Measurements from ENCODE around the gene CCDC28A.
A peak's percentile ranks its signal among the peaks of the same experiment; 100 is the strongest.

Gene CCDC28A

DNA sequence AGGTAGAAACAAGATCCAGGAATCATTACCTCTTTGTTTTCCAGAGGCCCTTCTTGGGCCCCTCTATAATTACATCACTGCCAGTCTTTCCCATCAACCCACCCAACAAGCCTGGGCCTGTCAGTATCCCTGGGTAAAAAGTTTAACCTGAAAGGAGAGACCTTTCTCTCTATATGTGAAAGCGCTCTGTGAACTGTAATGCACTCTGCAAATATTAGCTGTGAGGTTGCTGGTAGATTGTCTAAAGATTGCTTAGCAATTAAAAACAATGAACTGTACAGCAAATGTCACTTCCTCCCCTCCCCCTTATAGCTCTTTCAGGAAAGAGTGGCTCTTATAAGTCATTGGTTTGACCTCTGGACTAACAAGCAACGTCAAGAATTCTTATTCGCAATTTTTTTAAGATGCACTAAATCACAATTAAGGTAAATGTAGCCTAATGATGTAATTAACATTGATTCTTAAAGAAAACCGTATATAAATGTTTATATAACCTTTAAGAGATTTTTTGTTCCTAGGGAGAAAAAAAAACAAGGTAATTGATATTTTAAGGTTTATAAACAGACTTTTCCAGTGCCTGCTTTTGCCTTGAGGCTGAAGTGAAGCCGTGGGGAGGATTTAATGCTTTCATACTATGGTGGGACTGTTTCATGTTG lies 40.7 kb downstream of the CCDC28A start:
- H3K36me3 ChIP-seq (ENCODE audit: control insufficient read depth in 2 of 2, insufficient read depth in 1 of 2, low read length in 2 of 2), result no peaks in the 10 kb centered on the region
- H3K4me1 ChIP-seq (ENCODE audit: control insufficient read depth, insufficient read depth, low read length), result peaks cover 13% of the 10 kb centered on the region
- POLR2A ChIA-PET, result interaction anchor here (0.6 to 0.7 kb wide), 2 partner anchors 391 to 894 kb away, joined by 3 to 9 read pairs; no protein-coding TSS in a partner anchor
- H3K4me3 ChIP-seq (ENCODE audit: low read depth, low read length), result no peak overlapping the region
- no peaks in the 10 kb centered on the region for H3K9me3 ChIP-seq (ENCODE audit: control insufficient read depth, insufficient read depth, low read depth, low read length)
- CTCF ChIA-PET, result interaction anchor here (0.5 to 3.1 kb wide), 5 partner anchors 13 to 556 kb away, joined by 3 to 26 read pairs (median 4); partner anchors contain the start of gene REPS1
- peak overlapping the region; percentile 78 for H3K27ac ChIP-seq (ENCODE audit: extremely low read depth, low read depth, low read length)
- TF ChIP-seq ZNF843 (tag by site-specific recombination; IDR thresholded peaks at IDR 0.05) (0 out of 2 replicates have a peak, but pooled peaks have one; percentile 60), OSR2 (tag by site-specific recombination; IDR thresholded peaks at IDR 0.05) (peak; percentile 87), TCF7L2 (IDR thresholded peaks at IDR 0.05; ENCODE audit: borderline replicate concordance, low read depth, low read length) (peak; percentile 24; the same call in 1 of the 2 replicates), WT1 (tag by site-specific recombination; IDR thresholded peaks at IDR 0.05) (peak; percentile 98), SP7 (tag by site-specific recombination; IDR thresholded peaks at IDR 0.05) (peak; percentile 93), ZNF518A (tag by site-specific recombination; conservative IDR thresholded peaks at IDR 0.05; ENCODE audit: low read depth) (0 out of 2 replicates have a peak, but pooled peaks have one; percentile 13), ZNF341 (tag by site-specific recombination; IDR thresholded peaks at IDR 0.05; ENCODE audit: low read depth) (0 out of 2 replicates have a peak, but pooled peaks have one; percentile 16), ZNF76 (tag by site-specific recombination; IDR thresholded peaks at IDR 0.05; ENCODE audit: borderline replicate concordance, low read depth) (0 out of 2 replicates have a peak, but pooled peaks have one; percentile 32), MZF1 (tag by site-specific recombination; IDR thresholded peaks at IDR 0.05; ENCODE audit: borderline replicate concordance) (peak; percentile 48; the same call in 1 of the 2 replicates), GLI4 (tag by site-specific recombination; IDR thresholded peaks at IDR 0.05) (no peak), SCRT1 (tag by site-specific recombination; IDR thresholded peaks at IDR 0.05; ENCODE audit: borderline replicate concordance) (no peak), ZNF366 (tag by site-specific recombination; conservative IDR thresholded peaks at IDR 0.05) (peak; percentile 65), GFI1B (tag by site-specific recombination; IDR thresholded peaks at IDR 0.05) (peak; percentile 62; the same call in 1 of the 2 replicates), ZNF48 (tag by site-specific recombination; IDR thresholded peaks at IDR 0.05) (no peak), ZNF629 (tag by site-specific recombination; IDR thresholded peaks at IDR 0.05) (peak; percentile 50; the same call in 1 of the 2 replicates), PRDM1 (tag by site-specific recombination; IDR thresholded peaks at IDR 0.05) (peak; percentile 57), ZNF660 (tag by site-specific recombination; IDR thresholded peaks at IDR 0.05) (no peak), KLF10 (tag by site-specific recombination; IDR thresholded peaks at IDR 0.05) (peak; percentile 63), ZSCAN30 (tag by site-specific recombination; IDR thresholded peaks at IDR 0.05) (peak; percentile 17; the same call in 1 of the 2 replicates), ZBTB48 (tag by site-specific recombination; IDR thresholded peaks at IDR 0.05) (0 out of 2 replicates have a peak, but pooled peaks have one; percentile 26), ZNF561 (tag by site-specific recombination; IDR thresholded peaks at IDR 0.05; ENCODE audit: borderline replicate concordance) (0 out of 2 replicates have a peak, but pooled peaks have one; percentile 14), ZNF132 (tag by site-specific recombination; IDR thresholded peaks at IDR 0.05; ENCODE audit: borderline replicate concordance) (no peak), ZNF596 (tag by site-specific recombination; IDR thresholded peaks at IDR 0.05) (peak; percentile 68; the same call in 1 of the 2 replicates), ZNF626 (tag by site-specific recombination; IDR thresholded peaks at IDR 0.05) (no peak), ZBTB44 (tag by site-specific recombination; IDR thresholded peaks at IDR 0.05) (peak; percentile 80)
- TF ChIP-seq, protein P1, sequence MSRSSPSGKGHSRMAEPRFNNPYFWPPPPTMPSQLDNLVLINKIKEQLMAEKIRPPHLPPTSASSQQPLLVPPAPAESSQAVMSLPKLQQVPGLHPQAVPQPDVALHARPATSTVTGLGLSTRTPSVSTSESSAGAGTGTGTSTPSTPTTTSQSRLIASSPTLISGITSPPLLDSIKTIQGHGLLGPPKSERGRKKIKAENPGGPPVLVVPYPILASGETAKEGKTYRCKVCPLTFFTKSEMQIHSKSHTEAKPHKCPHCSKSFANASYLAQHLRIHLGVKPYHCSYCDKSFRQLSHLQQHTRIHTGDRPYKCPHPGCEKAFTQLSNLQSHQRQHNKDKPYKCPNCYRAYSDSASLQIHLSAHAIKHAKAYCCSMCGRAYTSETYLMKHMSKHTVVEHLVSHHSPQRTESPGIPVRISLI (tag by site-specific recombination; IDR thresholded peaks at IDR 0.05), result 0 out of 2 replicates have a peak, but pooled peaks have one; percentile 14
- TF ChIP-seq, protein P2, sequence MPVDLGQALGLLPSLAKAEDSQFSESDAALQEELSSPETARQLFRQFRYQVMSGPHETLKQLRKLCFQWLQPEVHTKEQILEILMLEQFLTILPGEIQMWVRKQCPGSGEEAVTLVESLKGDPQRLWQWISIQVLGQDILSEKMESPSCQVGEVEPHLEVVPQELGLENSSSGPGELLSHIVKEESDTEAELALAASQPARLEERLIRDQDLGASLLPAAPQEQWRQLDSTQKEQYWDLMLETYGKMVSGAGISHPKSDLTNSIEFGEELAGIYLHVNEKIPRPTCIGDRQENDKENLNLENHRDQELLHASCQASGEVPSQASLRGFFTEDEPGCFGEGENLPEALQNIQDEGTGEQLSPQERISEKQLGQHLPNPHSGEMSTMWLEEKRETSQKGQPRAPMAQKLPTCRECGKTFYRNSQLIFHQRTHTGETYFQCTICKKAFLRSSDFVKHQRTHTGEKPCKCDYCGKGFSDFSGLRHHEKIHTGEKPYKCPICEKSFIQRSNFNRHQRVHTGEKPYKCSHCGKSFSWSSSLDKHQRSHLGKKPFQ (tag by site-specific recombination; IDR thresholded peaks at IDR 0.05), result 0 out of 2 replicates have a peak, but pooled peaks have one; percentile 23
